ENCODE data around the gene TEF.
"Not testable (repeated sequence)": the region's sequence is repeated elsewhere in the genome, so short reads cannot be mapped to it uniquely, and the experiment has no call there.

TEF gene

DNA sequence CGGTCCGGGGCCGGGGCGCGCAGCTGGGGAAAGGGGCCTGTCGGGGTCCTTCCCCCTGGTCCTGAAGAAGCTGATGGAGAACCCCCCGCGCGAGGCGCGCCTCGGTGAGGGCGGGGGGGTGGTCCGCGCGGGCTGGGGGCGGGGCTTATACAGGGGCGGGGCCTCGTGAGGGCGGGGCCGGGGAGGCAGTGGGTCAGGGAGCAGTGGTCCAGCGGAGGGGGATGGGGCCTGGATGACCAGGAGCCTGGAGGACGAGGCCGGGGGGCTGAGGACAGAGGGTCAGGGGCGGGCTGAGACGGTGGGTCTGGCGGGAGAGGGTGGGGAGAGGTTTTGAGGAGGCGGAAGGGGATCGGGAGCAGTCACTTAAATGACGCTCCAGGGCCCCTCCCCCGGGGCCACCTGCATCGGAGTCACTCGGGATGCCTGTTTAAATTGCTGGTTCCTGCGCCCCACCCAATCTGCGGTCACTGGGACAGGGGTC is 396 bp downstream of the TEF start:
- peak; percentile 49 to 52 for DNase-seq (ENCODE audit: low read depth in 2 of 2)

DNA sequence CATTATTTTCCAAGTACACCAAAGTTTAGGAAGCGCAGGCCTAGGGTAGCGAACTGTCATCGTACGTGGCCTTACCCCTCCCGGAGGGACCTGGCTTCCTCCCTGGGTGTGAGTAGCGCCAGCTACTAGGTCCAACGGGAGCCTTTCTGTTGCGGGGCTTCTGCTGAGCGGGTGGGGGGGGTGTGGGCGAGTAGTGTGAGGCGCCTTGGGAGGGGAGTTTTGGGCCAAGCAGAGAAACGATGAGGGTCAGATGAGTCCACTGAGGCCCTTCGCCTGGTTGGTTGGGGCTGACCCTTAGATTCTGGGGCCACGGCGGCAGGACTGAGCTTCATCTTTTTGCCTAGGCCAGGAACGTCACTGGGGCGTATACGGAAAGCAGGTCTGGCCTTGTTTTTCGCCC is 868 bp downstream of the TEF start:
- DNase-seq (ENCODE audit: low read depth in 2 of 2) = no peak

DNA sequence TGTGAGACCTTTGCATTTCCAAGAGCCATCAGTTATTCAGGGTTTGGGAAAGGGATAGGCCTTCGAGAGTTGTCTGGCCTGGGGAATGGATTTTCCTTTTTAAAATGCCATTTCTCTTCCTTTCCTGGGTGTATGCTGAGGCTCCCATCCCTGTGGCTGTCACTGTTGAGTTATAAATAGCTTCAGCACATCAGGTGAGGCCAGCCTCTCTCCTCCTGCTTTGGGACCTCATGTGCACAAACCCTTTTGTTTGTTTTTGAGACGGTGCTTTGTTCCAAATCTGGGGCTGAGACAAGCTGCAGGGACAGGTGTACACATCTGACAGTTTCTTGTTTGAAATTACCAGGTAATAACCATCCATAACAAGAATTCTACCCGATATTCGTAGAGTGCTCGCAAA is 1.3 kb downstream of the TEF start:
- no peak for DNase-seq (ENCODE audit: low read depth in 2 of 2)

DNA sequence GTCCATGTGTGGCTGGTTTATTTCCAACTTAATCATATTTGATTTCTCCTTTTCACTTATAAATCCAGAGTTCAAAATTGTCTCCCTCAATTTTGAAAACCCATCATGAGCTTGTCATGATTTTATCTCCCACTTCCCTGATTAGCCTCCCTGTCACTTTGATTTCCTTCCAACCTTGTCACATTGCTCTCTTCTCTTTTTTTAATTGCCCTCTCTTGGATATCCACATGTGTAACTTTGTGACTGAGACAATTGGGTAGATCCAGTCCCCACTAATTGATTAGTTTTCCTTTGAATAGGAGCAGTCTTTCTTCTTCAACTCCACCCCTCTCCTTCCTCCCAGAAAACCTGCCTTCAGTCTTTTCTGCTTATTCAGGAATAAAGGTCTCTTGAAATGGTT is 2.4 kb downstream of the TEF start:
- DNase-seq (ENCODE audit: low read depth in 2 of 2) = no peak

DNA sequence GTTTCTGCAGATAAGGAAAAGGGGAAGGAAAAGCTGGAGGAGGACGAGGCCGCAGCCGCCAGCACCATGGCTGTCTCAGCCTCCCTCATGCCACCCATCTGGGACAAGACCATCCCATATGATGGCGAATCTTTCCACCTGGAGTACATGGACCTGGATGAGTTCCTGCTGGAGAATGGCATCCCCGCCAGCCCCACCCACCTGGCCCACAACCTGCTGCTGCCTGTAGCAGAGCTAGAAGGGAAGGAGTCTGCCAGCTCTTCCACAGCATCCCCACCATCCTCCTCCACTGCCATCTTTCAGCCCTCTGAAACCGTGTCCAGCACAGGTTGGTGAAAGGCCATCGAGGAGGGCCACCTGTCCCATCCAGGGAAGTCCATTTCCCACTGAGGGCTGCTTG is 5.6 kb downstream of the TEF start:
- no peak for DNase-seq (ENCODE audit: low read depth in 2 of 2)

DNA sequence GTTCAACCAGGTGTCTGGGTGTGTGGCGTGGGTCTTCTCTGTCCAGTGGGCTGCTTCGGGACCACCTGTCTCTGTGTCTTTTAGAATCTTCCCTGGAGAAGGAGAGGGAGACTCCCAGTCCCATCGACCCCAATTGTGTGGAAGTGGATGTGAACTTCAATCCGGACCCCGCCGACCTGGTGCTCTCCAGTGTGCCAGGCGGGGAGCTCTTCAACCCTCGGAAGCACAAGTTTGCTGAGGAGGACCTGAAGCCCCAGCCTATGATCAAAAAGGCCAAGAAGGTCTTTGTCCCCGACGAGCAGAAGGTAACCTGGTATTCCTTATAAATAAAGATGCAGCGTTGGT is 12.2 kb downstream of the TEF start:
- DNase-seq (ENCODE audit: low read depth in 2 of 2) = no peak

DNA sequence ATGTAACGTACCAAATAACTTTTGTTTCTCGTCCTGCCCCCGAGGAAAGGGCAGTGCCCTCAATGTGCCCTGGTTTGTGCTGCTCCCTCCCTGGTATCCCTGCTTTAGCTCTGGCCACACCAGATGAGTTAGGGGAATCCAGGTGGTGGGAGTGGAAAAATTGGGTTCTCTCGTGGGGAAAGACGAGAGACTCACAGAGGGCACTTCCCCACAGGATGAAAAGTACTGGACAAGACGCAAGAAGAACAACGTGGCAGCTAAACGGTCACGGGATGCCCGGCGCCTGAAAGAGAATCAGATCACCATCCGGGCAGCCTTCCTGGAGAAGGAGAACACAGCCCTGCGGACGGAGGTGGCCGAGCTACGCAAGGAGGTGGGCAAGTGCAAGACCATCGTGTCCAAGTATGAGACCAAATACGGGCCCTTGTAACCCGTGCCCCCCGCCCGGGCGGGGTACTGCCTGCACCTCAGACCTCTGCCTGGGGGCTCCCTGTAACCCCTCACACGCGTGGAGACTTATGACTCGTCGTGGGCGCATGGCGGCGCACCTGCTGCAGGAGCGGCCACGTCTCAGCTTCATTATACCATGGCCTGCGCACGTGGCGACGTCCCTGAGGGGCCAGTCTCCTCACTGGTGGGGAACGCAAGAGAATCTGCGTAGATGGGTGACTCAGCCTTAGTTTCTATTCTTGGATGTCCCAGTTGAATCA is 13.9 kb downstream of the TEF start:
- DNase-seq (ENCODE audit: low read depth in 2 of 2) = no peak

DNA sequence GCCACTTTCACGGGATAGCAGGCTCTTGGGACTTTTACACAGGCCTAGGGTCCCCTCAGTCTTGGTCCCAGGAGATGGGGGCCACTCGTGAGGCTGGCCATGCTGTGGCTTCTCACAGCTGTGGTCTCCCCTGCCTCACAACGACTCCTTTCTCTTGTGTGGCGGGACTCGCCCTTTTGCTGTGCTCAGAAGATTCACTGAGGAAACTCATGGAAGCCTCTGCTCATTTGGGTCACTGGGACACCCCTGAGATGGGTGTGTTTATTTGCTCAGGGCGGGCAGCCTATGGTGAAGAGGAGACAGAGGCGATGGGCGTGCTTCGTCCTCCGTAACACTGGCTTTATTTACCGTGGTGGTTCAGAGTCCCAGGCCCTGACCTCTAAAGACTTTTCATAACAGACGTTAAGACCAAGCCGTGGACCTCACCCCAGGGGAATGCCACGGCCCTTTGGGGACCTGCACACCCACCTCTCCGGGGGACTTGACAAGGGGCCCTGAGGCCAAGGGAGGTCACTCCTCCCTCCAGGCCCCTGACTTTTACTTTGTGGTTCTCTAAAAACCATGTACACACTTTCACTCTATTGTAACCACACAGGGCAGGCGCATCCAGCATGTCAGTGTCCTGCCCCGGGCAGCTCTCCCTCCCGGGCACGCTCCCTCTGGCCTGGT is 15.5 kb downstream of the TEF start:
- no peak for DNase-seq (ENCODE audit: low read depth in 2 of 2)

DNA sequence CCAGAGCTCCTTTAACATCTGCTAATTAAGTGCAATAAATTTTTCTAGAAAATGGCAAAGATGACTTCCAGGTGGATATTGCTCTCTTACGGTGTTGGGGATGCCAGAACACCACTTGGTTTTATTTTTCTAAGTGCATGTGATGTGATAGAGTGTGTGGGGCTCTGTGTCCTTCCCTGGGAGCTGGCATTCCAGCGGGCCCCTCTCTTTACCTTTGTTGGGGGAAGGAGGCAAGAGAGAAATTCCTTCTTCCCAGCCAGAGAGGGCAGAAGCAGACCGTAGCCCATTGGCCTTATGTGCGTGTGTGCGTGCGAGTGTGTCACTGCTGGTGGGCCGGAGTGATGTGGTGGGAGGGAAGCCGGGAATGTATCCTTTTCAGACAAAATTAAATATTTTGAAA is 17.2 kb downstream of the TEF start:
- no peak for DNase-seq (ENCODE audit: low read depth in 2 of 2)

DNA sequence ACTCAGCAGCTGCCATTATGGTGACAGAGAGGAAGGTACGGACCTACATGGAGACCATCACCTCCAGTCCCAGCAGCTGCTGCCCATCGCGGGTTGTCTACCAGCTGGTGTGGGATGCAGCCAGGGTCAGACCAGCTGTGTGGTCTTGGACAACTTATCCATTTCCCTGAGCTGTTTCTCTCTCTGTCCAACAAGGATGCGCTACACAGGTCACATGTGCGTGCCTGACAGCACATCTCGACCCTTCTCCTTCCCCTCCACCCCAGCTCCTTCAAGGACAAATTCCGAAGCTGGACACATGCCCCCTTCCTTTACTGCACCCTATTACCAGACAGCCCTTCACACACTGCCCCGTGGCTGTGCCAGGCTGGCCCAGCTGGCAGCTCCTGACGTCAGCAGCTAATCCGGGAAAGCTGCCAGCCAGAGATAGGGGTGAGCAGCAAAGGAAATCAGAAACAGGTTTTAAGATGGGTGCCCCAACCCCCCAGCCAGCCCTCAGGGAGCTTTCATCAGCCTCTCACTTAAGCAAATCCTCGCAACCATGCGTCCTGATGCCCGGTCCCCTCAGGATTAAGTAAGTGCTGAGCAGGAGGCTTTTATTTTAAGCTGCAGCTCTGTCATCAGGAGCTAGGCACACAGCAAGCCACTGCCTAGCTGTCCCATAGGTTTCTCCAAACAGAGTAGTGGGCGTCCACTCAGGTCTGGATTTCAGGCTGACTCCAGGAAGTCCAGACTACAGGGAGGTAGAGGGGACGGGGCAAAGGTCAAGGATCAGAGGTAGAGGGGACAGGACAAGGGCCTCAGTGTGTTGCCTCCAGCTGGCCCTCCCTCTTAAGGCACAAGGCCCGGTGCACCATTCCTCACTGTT is 20.3 kb downstream of the TEF start:
- DNase-seq (ENCODE audit: low read depth in 2 of 2) = no peak

DNA sequence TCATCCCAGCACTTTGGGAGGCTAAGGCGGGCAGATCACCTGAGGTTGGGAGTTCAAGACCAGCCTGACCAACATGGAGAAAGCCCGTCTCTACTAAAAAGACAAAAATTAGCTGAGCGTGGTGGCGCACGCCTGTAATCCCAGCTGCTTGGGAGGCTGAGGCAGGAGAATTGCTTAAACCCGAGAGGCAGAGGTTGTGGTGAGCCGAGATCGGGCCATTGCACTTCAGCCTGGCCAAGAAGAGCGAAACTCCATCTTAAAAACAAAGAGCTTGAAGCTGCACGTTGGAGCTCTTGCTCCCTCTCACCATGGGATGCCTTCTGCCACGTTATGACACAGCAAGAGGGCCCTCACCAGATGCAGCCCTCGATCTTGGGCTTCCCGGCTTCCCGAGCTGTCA is 21.1 kb downstream of the TEF start:
- not testable (repeated sequence) for DNase-seq (ENCODE audit: low read depth in 2 of 2)

DNA sequence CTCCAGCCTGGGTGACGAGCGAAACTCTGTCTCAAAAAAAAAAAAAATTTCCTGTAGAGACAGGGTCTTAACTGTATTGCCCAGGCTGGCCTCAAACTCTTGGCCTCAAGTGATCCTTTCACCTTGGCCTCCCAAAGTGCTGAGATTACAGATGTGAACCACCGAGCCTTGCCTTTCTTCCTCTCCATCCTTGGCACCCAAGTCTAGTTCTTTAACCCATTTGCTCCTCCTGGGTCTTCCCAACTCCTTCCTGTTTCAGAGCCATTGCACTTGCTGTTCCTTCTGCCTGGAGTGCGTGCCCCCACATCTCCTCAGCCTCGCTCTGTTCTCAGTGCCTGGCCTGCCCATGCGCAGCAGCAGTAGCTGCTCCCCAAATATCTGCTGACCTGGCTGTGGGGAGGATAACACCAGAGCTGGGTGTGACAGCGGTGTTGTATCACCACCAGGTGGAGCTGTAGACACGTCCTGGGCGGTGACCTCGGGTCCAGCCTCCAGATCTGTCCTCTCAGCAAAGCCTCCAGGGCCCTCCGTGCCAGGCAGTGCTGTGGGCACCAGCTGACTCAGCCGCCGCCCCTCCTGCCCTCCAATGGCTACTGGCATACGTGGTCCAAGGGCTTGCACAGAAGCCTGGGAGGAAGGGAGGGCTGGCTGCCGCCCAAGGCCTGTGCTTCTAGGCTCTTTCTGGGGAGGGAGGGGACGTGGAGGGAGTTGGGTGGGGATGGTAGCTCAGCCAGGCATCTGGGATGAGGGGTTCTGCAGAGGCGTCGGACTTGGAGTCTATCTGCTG is 22.0 kb downstream of the TEF start:
- peak; percentile 78 to 81 for DNase-seq (ENCODE audit: low read depth in 2 of 2)

DNA sequence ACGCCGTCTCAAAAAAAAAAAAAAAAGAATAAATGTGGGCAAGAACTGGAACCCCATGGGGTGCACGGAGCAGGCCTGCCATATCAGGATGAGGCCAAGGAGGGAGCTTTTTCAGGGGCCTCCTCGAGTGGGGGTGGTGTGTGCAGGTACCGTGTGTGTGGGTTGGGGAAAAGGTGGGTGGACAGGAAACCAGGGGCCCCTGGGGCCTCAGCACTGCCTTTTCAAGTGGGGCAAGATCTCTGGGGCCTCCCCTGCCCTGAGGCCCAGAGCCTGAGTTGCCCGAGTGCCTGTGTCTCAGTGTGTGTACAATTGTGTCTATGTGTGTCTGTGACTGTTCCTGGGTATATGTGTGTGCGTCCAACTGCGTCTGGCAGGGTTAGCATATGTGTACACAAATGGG is 23.8 kb downstream of the TEF start:
- DNase-seq (ENCODE audit: low read depth in 2 of 2) = no peak

DNA sequence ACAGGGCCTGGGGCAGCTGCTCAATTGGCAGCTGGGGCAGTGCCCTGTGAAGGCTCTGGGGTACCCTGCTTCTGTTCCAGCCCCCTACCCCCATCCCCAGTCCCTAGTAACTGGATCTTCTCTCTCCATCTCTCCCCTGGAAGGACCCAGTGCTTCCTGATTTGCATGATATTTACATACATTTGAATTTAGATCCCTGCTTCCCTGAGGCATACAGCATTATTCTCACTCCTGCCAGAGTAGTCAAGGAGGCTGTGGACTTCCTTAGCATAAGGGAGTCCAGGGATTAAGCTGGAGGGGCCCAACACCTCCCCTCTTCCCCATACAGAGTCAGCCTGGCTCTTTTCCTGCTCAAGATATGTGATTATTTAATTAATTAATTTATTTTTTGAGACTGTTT is 24.7 kb downstream of the TEF start:
- DNase-seq (ENCODE audit: low read depth in 2 of 2) = no peak

DNA sequence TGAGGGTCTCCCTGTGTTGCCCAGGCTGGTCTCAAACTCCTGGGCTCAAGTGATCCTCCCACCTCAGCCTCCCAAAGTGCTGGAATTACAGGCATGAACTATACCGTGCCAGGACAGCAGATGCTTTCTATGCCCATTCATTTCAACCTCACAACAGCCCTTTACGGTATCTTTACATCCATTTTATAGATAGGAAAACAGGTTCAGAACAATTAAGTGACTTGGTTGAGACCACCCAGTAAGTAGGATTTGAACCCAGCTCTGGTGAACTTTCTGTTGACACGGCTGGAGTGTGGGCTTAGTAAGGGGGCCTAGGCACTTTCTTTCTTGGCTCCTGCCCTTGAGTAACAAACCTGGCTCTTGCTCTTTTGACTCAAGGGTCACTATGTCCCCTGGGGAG is 25.7 kb downstream of the TEF start:
- DNase-seq (ENCODE audit: low read depth in 2 of 2) = no peak

DNA sequence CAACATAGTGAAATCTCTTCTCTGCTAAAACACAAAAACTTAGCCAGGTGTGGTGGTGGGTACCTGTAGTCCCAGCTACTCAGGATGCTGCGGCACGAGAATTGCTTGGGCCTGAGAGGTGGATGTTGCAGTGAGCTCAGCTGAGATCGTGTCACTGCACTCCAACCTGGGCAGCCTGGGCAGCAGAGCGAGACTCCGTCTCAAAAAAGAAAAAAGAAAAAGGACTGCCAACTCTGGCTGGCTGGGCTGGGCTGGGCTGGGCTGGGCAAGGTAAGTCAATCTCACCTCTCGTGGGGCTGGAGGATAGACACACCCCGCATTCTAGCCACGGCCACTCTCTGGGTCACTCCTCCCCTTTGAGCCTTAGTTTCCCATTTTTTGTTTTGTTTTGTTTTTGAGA is 26.9 kb downstream of the TEF start:
- no peak for DNase-seq (ENCODE audit: low read depth in 2 of 2)

DNA sequence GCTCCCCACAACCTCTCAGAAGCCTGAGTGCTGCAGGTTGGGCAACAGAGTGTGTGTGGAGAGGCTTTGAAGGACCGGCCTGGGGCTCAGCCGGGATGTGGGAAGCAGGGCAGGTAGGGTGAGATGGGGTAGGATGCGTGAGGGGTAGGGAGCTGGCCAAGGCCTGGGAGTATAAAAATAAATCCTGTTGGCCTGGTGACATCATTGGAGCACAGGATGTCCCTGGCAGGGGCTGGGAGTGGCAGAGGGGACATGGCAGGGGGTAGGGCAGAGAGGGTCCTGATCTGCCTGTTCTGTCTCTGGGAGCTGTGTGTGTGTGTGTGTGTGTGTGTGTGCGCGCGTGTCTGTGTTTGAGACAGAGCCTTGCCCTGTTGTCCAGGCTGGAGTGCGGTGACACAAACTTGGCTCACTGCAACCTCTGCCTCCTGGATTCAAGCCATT is 28.6 kb downstream of the TEF start:
- DNase-seq (ENCODE audit: low read depth in 2 of 2) = no peak

DNA sequence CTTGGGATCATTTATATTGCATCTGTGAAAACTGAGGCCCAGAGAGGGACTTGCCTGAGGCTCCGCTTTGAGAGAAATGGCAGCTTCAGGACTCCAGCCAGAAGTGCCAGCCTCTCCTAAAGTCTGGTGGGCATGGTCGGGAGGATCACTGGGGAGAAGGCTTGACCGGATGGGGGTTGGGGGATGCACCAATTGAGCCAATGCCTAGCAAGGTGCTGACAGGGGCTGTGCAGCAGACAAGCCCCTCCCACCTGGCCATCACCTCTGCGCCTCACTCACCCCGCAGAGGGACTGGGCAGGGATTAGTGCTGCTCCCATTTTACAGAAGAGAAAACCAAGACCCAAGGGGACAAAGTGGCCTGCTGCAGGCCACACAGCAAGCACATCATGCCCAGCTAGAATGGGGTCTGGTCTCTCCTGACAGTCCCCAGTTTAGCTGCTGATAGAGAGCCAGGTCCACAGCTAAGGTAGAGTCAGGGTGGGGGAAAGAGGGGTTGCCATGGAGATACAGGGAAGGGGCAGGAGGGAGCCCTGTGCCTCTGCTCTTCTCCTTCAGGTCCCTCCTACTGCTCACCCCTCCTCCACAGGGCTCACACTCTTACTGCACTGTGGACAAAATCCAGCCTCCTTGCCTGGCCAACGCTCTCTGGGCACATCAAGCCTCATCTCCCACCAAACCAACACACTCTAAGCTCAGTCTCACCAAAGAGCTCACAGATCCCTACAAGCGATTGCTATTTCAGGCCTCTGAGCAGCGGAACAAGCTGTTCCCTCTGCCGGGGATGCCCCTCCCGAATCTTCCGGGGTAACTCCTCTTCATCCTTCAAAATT is 29.5 kb downstream of the TEF start:
- DNase-seq (ENCODE audit: low read depth in 2 of 2) = no peak

DNA sequence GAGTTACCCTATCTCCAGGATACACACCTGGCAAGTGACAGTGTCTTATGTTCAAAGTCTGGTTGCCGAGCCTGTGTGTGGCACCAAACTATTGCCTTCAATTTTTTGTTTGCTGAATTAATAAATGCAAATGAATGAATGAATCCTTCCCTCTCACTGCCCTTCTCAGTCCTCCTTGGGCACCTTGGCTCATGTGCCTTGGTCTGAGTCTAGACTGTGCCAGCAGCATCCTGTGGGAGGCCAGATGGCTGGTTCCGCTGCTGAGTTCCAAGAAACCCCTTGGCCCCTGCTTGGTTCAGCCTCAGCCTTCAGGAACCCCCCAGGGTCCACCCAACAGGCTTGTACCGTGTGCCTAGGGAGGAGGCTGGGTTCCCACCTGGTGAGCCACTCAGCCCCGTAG is 33.8 kb downstream of the TEF start:
- DNase-seq (ENCODE audit: low read depth in 2 of 2) = no peak

DNA sequence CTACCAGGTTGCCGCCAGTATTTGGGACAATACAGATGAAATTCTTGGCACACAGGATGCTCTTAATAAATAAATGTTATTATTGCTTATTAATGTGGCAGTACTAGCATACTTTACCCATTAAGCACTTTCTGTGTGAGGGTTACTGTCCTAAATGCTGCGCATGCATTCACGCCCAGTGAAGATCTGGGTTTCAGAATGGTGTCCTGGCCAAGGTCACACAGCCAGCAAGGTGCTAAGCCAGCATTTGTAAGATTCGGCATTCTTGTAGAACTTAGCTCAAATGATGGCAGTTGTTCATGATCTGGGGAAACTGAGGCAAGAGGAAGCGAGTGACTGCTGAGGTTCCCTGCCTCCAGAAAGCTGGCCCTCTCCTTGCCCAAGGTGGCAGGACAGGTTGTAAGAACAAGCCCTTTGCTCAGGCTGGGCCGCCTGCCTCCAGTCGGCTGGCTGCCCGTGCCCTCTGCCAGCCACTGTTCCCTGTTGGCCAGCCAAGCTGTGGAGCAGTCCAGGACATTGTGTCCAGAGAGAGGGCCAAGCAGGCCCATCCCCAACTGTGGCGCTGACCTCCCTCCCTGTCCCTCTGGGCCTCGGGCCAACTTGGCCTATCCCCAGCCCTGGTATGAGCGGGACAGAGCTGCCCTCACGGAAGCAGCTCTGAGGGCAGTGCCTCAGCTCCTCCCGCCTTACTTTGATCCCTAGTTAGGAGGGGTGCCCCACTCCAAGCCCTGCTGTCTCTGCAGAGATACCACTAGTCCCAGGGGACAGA is 36.1 kb downstream of the TEF start:
- no peak for DNase-seq (ENCODE audit: low read depth in 2 of 2)

Data from stimulated activated CD4-positive, alpha-beta T cell treated with anti-CD3 and anti-CD28 coated beads, Interleukin-4, amount 100 ng/mL, for 48 hours (primary cell).